Peyer's patch (tissue), 4 donors: Measurements from ENCODE around the gene NRROS. TPM values are rescaled to one million over a fixed set of nuclear protein-coding genes. Genes with fewer than 3 reads are reported as not detected.

Experiments used
- DNase-seq, 3 donors: peaks; one replicate each; pipeline ENCODE4 v3.0.0-alpha.2; 2017 to 2019
- H3K27ac ChIP-seq, 4 donors: fragments of 200-600 bp; sonication (generic); one replicate each; pipeline ENCODE4 v1.5.1; 2016 to 2019
- H3K27me3 ChIP-seq, 2 donors: fragments of 200-600 bp; sonication (generic); one replicate each; pipeline ENCODE4 v1.5.1; 2019
- H3K36me3 ChIP-seq, 3 donors: fragments of 200-600 bp; sonication (generic); one replicate each; pipeline ENCODE4 v1.5.1; 2016 to 2019
- H3K4me1 ChIP-seq, 4 donors: fragments of 200-600 bp; sonication (generic); one replicate each; pipeline ENCODE4 v1.5.1; 2016 to 2019
- H3K4me3 ChIP-seq, 4 donors: fragments of 200-600 bp; sonication (generic); 1 replicate in 3 of 4; 2 replicates in 1 of 4; pipeline ENCODE4 v1.5.1; 2016 to 2019; ENCODE audit warnings: mild to moderate bottlenecking in 1 of 4
- H3K9me3 ChIP-seq, 4 donors: fragments of 200-600 bp; sonication (generic); one replicate each; pipeline ENCODE4 v1.5.1; 2016 to 2019; ENCODE audit warnings: mild to moderate bottlenecking in 1 of 4
- CTCF ChIP-seq, 6 experiments: fragments of 450-650 bp in 4 of 6; fragments of 200-600 bp in 2 of 6; sonication (generic) in 1 of 6; IDR thresholded peaks; one replicate each; pipeline ENCODE4 v1.5.1; 2017 to 2019; ENCODE audit warnings: antibody characterized with exemption in 6 of 6, mild to moderate bottlenecking in 3 of 6, moderate library complexity in 1 of 6
- POLR2A ChIP-seq, 2 donors: fragments of 450-650 bp; IDR thresholded peaks; one replicate each; pipeline ENCODE4 v1.5.1; 2017; ENCODE audit warnings: antibody characterized with exemption in 2 of 2, mild to moderate bottlenecking in 2 of 2, moderate library complexity in 2 of 2
- total RNA-seq, 4 donors: library from RNA; depleted of rRNA; stranded (reverse); fragments of >200 nt; gene quantifications; one replicate each; pipeline ENCODE4 v1.1.0, GENCODE V29; 2016

The NRROS gene
- total RNA-seq, 4 donors from 2014 or later = 0.70 to 10.7 (median 2.8) TPM

- no peak overlapping the region for H3K27ac ChIP-seq
- no peak for DNase-seq
Measured at GRCh38 chr3:196666001-196666867, 26.7 kb downstream of the NRROS start.

DNA sequence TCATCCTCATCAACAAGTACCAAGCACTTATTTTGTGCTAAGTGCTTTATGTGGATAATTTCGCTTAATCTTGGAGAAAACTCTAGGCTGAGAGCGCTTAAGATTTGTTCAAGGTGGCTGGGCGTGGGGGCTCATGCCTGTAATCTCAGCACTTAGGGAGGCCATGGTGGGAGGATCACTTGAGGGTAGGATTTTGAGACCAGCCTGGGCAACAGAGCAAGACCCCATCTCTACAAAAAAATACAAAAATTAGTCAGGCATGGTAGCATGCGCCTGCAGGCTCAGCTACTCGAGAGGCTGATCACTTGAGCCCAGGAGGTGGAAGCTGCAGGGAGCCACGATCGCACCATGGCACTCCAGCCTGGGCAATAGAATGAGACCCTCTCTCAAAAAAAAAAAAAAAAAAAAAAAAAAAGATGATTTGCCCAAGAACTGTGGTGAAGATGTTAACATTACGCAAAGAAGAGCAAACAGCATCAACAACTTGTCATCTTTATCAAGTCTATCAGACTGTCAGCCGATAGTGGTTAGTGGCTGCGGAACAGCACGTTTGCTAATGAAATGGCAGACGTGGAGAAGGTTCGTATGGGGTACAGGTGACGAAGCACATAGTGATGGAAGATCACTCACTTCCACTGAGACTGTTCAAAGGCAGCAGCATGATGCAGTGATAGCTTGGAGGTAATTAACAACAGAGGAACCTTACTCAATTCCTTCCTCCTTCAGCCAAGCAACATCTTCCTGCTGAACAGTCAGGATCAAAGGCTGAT, 27.7 kb downstream of the NRROS start:
- DNase-seq = no peak
- H3K27me3 ChIP-seq = no peaks in the 10 kb centered on the region
- no peak overlapping the region for H3K27ac ChIP-seq
- TF ChIP-seq CTCF (IDR thresholded peaks at IDR 0.05) (no peak), POLR2A (IDR thresholded peaks at IDR 0.05) (no peak)
- no peaks in the 10 kb centered on the region for H3K9me3 ChIP-seq
- no peaks in the 10 kb centered on the region for H3K4me1 ChIP-seq
- no peaks in the 10 kb centered on the region for H3K36me3 ChIP-seq
- H3K4me3 ChIP-seq = no peak overlapping the region

More at GRCh38 chr3:196666001-196666867, 26.7 kb downstream of the NRROS start:
- Histone ChIP-seq H3K9me3 (no peaks in the 10 kb centered on the region), H3K27me3 (no peaks in the 10 kb centered on the region), H3K36me3 (no peaks in the 10 kb centered on the region), H3K4me1 (no peaks in the 10 kb centered on the region), H3K4me3 (no peak overlapping the region)
- TF ChIP-seq CTCF (IDR thresholded peaks at IDR 0.05) = no peak
- no peak for TF ChIP-seq POLR2A (IDR thresholded peaks at IDR 0.05)

- DNase-seq = peak in 1 of 3 donors; percentile 38
- peak overlapping the region in 2 of 4 donors; percentile 35 to 46 for H3K27ac ChIP-seq
- TF ChIP-seq CTCF (IDR thresholded peaks at IDR 0.05) = no peak
- TF ChIP-seq POLR2A (IDR thresholded peaks at IDR 0.05) = no peak
Measured at GRCh38 chr3:196670339-196670738, 30.8 kb downstream of the NRROS start.

GRCh38 chr3:196673632-196674031, 34.1 kb downstream of the NRROS start:
- Histone ChIP-seq H3K4me3 (no peak overlapping the region), H3K9me3 (no peaks in the 10 kb centered on the region), H3K4me1 (no peaks in the 10 kb centered on the region), H3K27me3 (no peaks in the 10 kb centered on the region), H3K27ac (no peak overlapping the region), H3K36me3 (no peaks in the 10 kb centered on the region)
- TF ChIP-seq CTCF (IDR thresholded peaks at IDR 0.05) (no peak), POLR2A (IDR thresholded peaks at IDR 0.05) (no peak)
- DNase-seq = no peak

More at GRCh38 chr3:196670339-196670738, 30.8 kb downstream of the NRROS start:
- H3K4me1 ChIP-seq = no peaks in the 10 kb centered on the region
- no peaks in the 10 kb centered on the region for H3K9me3 ChIP-seq
- no peaks in the 10 kb centered on the region for H3K36me3 ChIP-seq
- no peak overlapping the region for H3K4me3 ChIP-seq
- no peaks in the 10 kb centered on the region for H3K27me3 ChIP-seq

DNA sequence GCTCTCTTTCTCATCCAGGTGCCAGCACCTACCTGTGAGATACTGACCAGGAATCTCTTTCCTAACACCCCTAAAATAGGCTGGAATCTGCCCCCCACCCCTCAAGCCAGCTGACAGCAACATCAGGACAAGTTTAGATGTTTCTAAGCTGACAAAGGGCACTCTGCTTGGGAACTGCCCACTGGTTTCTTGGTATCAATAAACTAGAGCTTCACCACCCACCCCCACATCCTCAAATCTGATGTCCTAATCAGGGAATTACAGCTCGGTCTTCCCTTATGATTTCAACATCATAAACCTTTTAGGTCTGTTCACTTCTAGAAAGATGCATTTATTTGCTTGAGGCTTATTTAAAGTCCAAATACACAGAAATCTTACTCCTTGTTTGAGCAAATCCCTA, 37.9 kb downstream of the NRROS start:
- H3K36me3 ChIP-seq = no peaks in the 10 kb centered on the region
- no peaks in the 10 kb centered on the region for H3K9me3 ChIP-seq
- H3K27ac ChIP-seq = no peak overlapping the region
- no peak for TF ChIP-seq CTCF (IDR thresholded peaks at IDR 0.05)
- no peak for TF ChIP-seq POLR2A (IDR thresholded peaks at IDR 0.05)
- H3K4me1 ChIP-seq = no peaks in the 10 kb centered on the region
- H3K27me3 ChIP-seq = no peaks in the 10 kb centered on the region
- no peak overlapping the region for H3K4me3 ChIP-seq
- no peak for DNase-seq
